GM12878 (cell line): ENCODE measurements around the gene RAMP2. TPM values are rescaled to one million over a fixed set of nuclear protein-coding genes. Genes with fewer than 3 reads are reported as not detected.

Source experiments
- ATAC-seq: fragments of 200-7000 bp; cut with Tn5 transposase; 3 replicates; pipeline ENCODE4 v1.9.1; 2020; ENCODE audit warnings: mild to moderate bottlenecking, moderate library complexity
- BruUV-seq: library from RNA; stranded (reverse); fragments of 400-500 nt; replicated peaks from 2 replicates; lab custom pipeline; 2021; lab: Mats Ljungman, UMichigan
- CTCF ChIA-PET: fragments of 300-600 bp; sonication (Branson Sonifier 250); formaldehyde crosslinking; extraction: SDS; loops from one replicate; lab custom pipeline; 2021; ENCODE audit warnings: inconsistent platforms; lab: Yijun Ruan, JAX
- POLR2A ChIA-PET: fragments of 350-600 bp; formaldehyde crosslinking; extraction: SDS; loops from one replicate; lab custom pipeline; 2021; ENCODE audit warnings: inconsistent platforms; lab: Charles Lee
- RAD21 ChIA-PET: fragments of 300-600 bp; sonication (Branson Sonifier 250); formaldehyde crosslinking; loops from one replicate; lab custom pipeline; 2023; ENCODE audit warnings: antibody characterized with exemption; ENCODE audit not compliant: unreplicated experiment; lab: Charles Lee
- SMC1A ChIA-PET: fragments of 300-600 bp; sonication (Branson Sonifier 250); formaldehyde crosslinking; loops from one replicate; lab custom pipeline; 2023; ENCODE audit not compliant: unreplicated experiment, uncharacterized antibody; lab: Charles Lee
- DNase-seq: peaks from one replicate; pipeline ENCODE4 v3.0.0-alpha.2; 2011; ENCODE audit warnings: low read depth, low spot score
- FAIRE-seq: peaks from 3 replicates; lab custom pipeline; 2011; peaks lifted over from hg19 to GRCh38; lab: Jason Lieb, UNC
- H2AFZ ChIP-seq: 2 replicates; pipeline ENCODE4 v1.6.0; 2011; ENCODE audit warnings: low read depth, low read length, control low read depth; ENCODE audit not compliant: control insufficient read depth
- H3K27ac ChIP-seq: 2 replicates; pipeline ENCODE4 v1.5.1; 2011; ENCODE audit warnings: control low read depth; ENCODE audit not compliant: control insufficient read depth, insufficient read depth
- H3K27me3 ChIP-seq, 2 experiments: replicated peaks in 1 of 2; 2 replicates each; pipeline versions ENCODE4 v1.6.0 to v1.6.1; 2011; ENCODE audit warnings: low read length in 1 of 2; ENCODE audit not compliant: control insufficient read depth in 2 of 2, insufficient read depth in 2 of 2
- H3K36me3 ChIP-seq, 2 experiments: 2 replicates each; pipeline ENCODE4 v1.5.1; 2011; ENCODE audit warnings: low read length in 1 of 2; ENCODE audit not compliant: control insufficient read depth in 2 of 2, insufficient read depth in 2 of 2
- H3K4me1 ChIP-seq: 2 replicates; pipeline ENCODE4 v1.6.1; 2011; ENCODE audit warnings: mild to moderate bottlenecking, low read length, moderate library complexity, mixed read lengths; ENCODE audit not compliant: control insufficient read depth, insufficient read depth
- H3K4me2 ChIP-seq: 2 replicates; pipeline ENCODE4 v1.6.0; 2011; ENCODE audit warnings: control low read depth; ENCODE audit not compliant: control insufficient read depth, insufficient read depth
- H3K4me3 ChIP-seq: fragments of 200-600 bp; sonication (generic); 2 replicates; pipeline ENCODE4 v1.5.1; 2016
- H3K79me2 ChIP-seq: 2 replicates; pipeline ENCODE4 v1.6.0; 2011; ENCODE audit warnings: low read length; ENCODE audit not compliant: control insufficient read depth, insufficient read depth
- H3K9ac ChIP-seq: 2 replicates; pipeline ENCODE4 v1.8.0; 2011; ENCODE audit warnings: low read length, control low read depth, mixed read lengths; ENCODE audit not compliant: control insufficient read depth, insufficient read depth
- H3K9me3 ChIP-seq: replicated peaks from 3 replicates; pipeline ENCODE4 v1.5.1; 2011; ENCODE audit warnings: mild to moderate bottlenecking, low read length; ENCODE audit not compliant: control insufficient read depth, insufficient read depth
- H4K20me1 ChIP-seq: 2 replicates; pipeline ENCODE4 v1.6.0; 2011; ENCODE audit not compliant: control insufficient read depth, insufficient read depth
- MTA2 ChIP-seq: fragments of 450-650 bp; IDR thresholded peaks from 2 replicates; pipeline ENCODE4 v1.6.1; 2016; ENCODE audit warnings: low read depth, mild to moderate bottlenecking, moderate library complexity
- NKRF ChIP-seq: fragments of 450-650 bp; conservative IDR thresholded peaks from 2 replicates; pipeline ENCODE4 v1.6.1; 2017; ENCODE audit warnings: mild to moderate bottlenecking, moderate library complexity
- POLR2A ChIP-seq: IDR thresholded peaks from 2 replicates; pipeline ENCODE4 v1.6.1; 2011; ENCODE audit warnings: low read depth, mild to moderate bottlenecking, low read length
- REST ChIP-seq: IDR thresholded peaks from 2 replicates; pipeline ENCODE4 v1.6.1; 2012; ENCODE audit warnings: mild to moderate bottlenecking, low read depth, low read length
- RFX5 ChIP-seq: IDR thresholded peaks from 2 replicates; pipeline ENCODE4 v1.6.1; 2011; ENCODE audit warnings: low read depth, low read length, improper control_type of control experiment
- STAT3 ChIP-seq: IDR thresholded peaks from 2 replicates; pipeline ENCODE4 v1.6.1; 2011; ENCODE audit warnings: low read depth, low read length, improper control_type of control experiment
- YY1 ChIP-seq: IDR thresholded peaks from 2 replicates; pipeline ENCODE4 v1.6.1; 2011; ENCODE audit warnings: low read depth, mild to moderate bottlenecking, low read length
- ZNF274 ChIP-seq: IDR thresholded peaks from one replicate; pipeline ENCODE4 v1.8.0; 2011; ENCODE audit not compliant: insufficient read length, insufficient read depth
- WGBS: methylation state at CpG from one replicate; pipeline ENCODE4 v1.1.6; 2016; ENCODE audit warnings: low lambda C conversion rate; ENCODE audit not compliant: insufficient replicate concordance, insufficient coverage; ENCODE audit errors: missing lambda C conversion rate; 5-methylcytosine and 5-hydroxymethylcytosine counted together
- in situ Hi-C: fragments of 300-500 bp; cut with MboI; formaldehyde crosslinking; loops from 9 replicates; pipeline ENCODE4 v1.14.3; 2018; ENCODE audit warnings: mixed read lengths
- intact Hi-C: fragments of 100-400 bp; cut with micrococcal nuclease; formaldehyde crosslinking; loops from one replicate; pipeline ENCODE4 v1.14.2; 2022; ENCODE audit not compliant: unreplicated experiment
- polyA plus RNA-seq, 11 experiments: library from polyadenylated mRNA; depleted of rRNA in 4 of 11; unstranded in 6 of 11; stranded (reverse) in 5 of 11; fragments of >200 nt; fragmentation: Nextera tagmentation in 4 of 11; fragmentation: Illumina TruSeq in 1 of 11; extraction: Ambion mirVana in 4 of 11; extraction: Trizol in 1 of 11; gene quantifications; 1 replicate in 1 of 11; 2 replicates in 10 of 11; pipeline versions ENCODE4 v1.2.1 to v1.2.3, GENCODE V29; 2011 to 2016; ENCODE audit warnings: inconsistent platforms in 2 of 11, missing spikeins in 2 of 11, low read depth in 1 of 11
- total RNA-seq, 4 experiments: library from RNA; depleted of rRNA in 3 of 4; stranded (reverse); fragments of >200 nt in 3 of 4; fragmentation: Illumina TruSeq in 1 of 4; extraction: Trizol in 1 of 4; gene quantifications; 2 replicates each; pipeline versions ENCODE4 v1.2.1 to v1.2.3, GENCODE V29; 2013 to 2021

Gene RAMP2
- total and polyA plus RNA-seq, 10 of the 15 experiments (the other 5 are each of a cell fraction or from before 2014, with no cell fraction given) = 0.14 to 0.32 (median 0.21) TPM; not detected in 4

GRCh38 chr17:42779936-42780850 lies 19.2 kb downstream of the RAMP2 start, which contains the start of gene WNK4:
Gene WNK4, plus strand, starts transcription at chr17:42780610. Its CDS starts 89 bp downstream, at chr17:42780699.
- CTCF ChIA-PET = interaction anchor here (0.6 to 0.7 kb wide), 2 partner anchors 194 to 202 kb away, joined by 3 to 4 read pairs; no protein-coding TSS in a partner anchor
- RAD21 ChIA-PET = interaction anchor here (0.7 kb wide), 1 partner anchor 40 kb away, joined by 3 read pairs; no protein-coding TSS in a partner anchor
- no peaks in the 10 kb centered on the region; the same call in 1 of the 2 replicates for H4K20me1 ChIP-seq
- DNase-seq (no peak), FAIRE-seq (no peak), ATAC-seq (no peak)
- POLR2A ChIA-PET = no interaction called here
- no peaks in the 10 kb centered on the region for H3K79me2 ChIP-seq
- H3K27ac ChIP-seq = no peak within 1 kb of the TSS
- BruUV-seq = no TSS peak
- H3K9me3 ChIP-seq = no peaks in the 10 kb centered on the region; the same call in 2 of the 3 replicates
- 29% methylated on average over 42 of the region's 65 CpGs for WGBS
- in situ Hi-C loops = no loop called here
- no peak within 1 kb of the TSS for H2AFZ ChIP-seq
- peaks cover 9% of the 10 kb centered on the region for H3K4me1 ChIP-seq
- H3K27me3 ChIP-seq = peaks cover 5 to 20% of the 10 kb centered on the region in 2 experiments
- H3K4me3 ChIP-seq = no peak within 1 kb of the TSS
- TF ChIP-seq RFX5 (no peak), POLR2A (0 out of 2 replicates have a peak, but pooled peaks have one; percentile 7)
- 0 out of 2 replicates have a peak within 1 kb of the TSS, but pooled peaks have one; percentile 13 for H3K4me2 ChIP-seq
- SMC1A ChIA-PET = no interaction called here
- intact Hi-C loops = no loop called here
- peaks cover 5 to 7% of the 10 kb centered on the region in 2 experiments; a peak in 3 of 4 replicates for H3K36me3 ChIP-seq
- no peak within 1 kb of the TSS for H3K9ac ChIP-seq

- in situ Hi-C loops (no loop called here), intact Hi-C loops (no loop called here)
- H3K4me2 ChIP-seq = no peak overlapping the region
- no peak overlapping the region for H2AFZ ChIP-seq
- ChIA-PET SMC1A (no interaction called here), RAD21 (interaction anchor here (0.7 kb wide), 1 partner anchor 39 kb away, joined by 3 read pairs; no protein-coding TSS in a partner anchor), CTCF (no interaction called here), POLR2A (no interaction called here)
- no peak overlapping the region for H3K4me3 ChIP-seq
- no peak for FAIRE-seq
- ATAC-seq = no peak; the same call in 2 of the 3 replicates
- peaks cover 5 to 7% of the 10 kb centered on the region in 2 experiments; a peak in 3 of 4 replicates for H3K36me3 ChIP-seq
- H3K79me2 ChIP-seq = no peaks in the 10 kb centered on the region
- no peak for DNase-seq
- H3K4me1 ChIP-seq = peaks cover under 1% of the 10 kb centered on the region
- H3K9me3 ChIP-seq = no peaks in the 10 kb centered on the region; the same call in 2 of the 3 replicates
- 52% methylated on average over 31 of the region's 39 CpGs for WGBS
- H4K20me1 ChIP-seq = no peaks in the 10 kb centered on the region; the same call in 1 of the 2 replicates
- H3K27ac ChIP-seq = no peak overlapping the region
- peaks cover 7 to 21% of the 10 kb centered on the region in 2 experiments for H3K27me3 ChIP-seq
- H3K9ac ChIP-seq = no peak overlapping the region
- BruUV-seq = no TSS peak
- TF ChIP-seq MTA2 (no peak), STAT3 (no peak), YY1 (no peak), REST (no peak), NKRF (no peak), ZNF274 (no peak)
Observed at GRCh38 chr17:42780851-42781638, 20.0 kb downstream of the RAMP2 start.
